K562 (cell line): ENCODE measurements around the gene CFAP251. TPM values are rescaled to one million over a fixed set of nuclear protein-coding genes. Genes with fewer than 3 reads are reported as not detected.
A peak's percentile ranks its signal among the peaks of the same experiment; 100 is the strongest.

ENCODE experiments used
- HCFC1 ChIP-seq: IDR thresholded peaks from 2 replicates; pipeline ENCODE4 v1.6.1; 2012; ENCODE audit warnings: low read depth, low read length, improper control_type of control experiment
- KAT2B ChIP-seq: IDR thresholded peaks from one replicate; pipeline ENCODE4 v1.6.1; 2012; ENCODE audit warnings: low read depth, mild to moderate bottlenecking, control low read depth, inconsistent platforms, low read length, moderate library complexity
- KLF10 ChIP-seq: fragments of 250-450 bp; sonication (Bioruptor Pico); IDR thresholded peaks from 2 replicates; pipeline ENCODE4 v1.6.1; 2021; ENCODE audit warnings: matching md5 sums
- MAZ ChIP-seq, 2 experiments: fragments of 450-650 bp in 1 of 2; sonication (generic) in 1 of 2; formaldehyde crosslinking; IDR thresholded peaks in 1 of 2; conservative IDR thresholded peaks in 1 of 2; 2 replicates each; pipeline versions ENCODE4 v1.4.0 to v1.5.0; 2020; ENCODE audit warnings: mild to moderate bottlenecking in 1 of 2, missing genetic modification reagents in 1 of 2
- RBM25 ChIP-seq: fragments of 200-400 bp; formaldehyde crosslinking; IDR thresholded peaks from 2 replicates; pipeline ENCODE4 v1.6.1; 2018; ENCODE audit warnings: low read length, low read depth, moderate library complexity; ENCODE audit not compliant: severe bottlenecking
- SMARCE1 ChIP-seq: fragments of 450-650 bp; IDR thresholded peaks from 2 replicates; pipeline ENCODE4 v1.7.1; 2016; ENCODE audit warnings: mild to moderate bottlenecking
- STAT5B ChIP-seq: fragments of 250-450 bp; sonication (Bioruptor Pico); IDR thresholded peaks from 2 replicates; pipeline ENCODE4 v1.8.0; 2021; ENCODE audit warnings: mild to moderate bottlenecking, inconsistent platforms
- ZKSCAN1 ChIP-seq: fragments of 150-350 bp; IDR thresholded peaks from 2 replicates; pipeline ENCODE4 v1.6.1; 2016; ENCODE audit warnings: low read depth, low read length
- ZNF311 ChIP-seq: fragments of 250-450 bp; sonication (Bioruptor Pico); IDR thresholded peaks from 2 replicates; pipeline ENCODE4 v1.4.0; 2020; ENCODE audit warnings: mild to moderate bottlenecking, moderate library complexity
- polyA plus RNA-seq, 8 experiments: library from polyadenylated mRNA; depleted of rRNA in 4 of 8; stranded (reverse) in 5 of 8; unstranded in 3 of 8; fragments of >200 nt; fragmentation: Nextera tagmentation in 2 of 8; fragmentation: Illumina TruSeq in 1 of 8; extraction: Ambion mirVana in 2 of 8; extraction: Trizol in 1 of 8; gene quantifications; 2 replicates each; pipeline versions ENCODE4 v1.2.1 to v1.2.3, GENCODE V29; 2011 to 2014; ENCODE audit warnings: inconsistent platforms in 1 of 8, missing spikeins in 1 of 8
- total RNA-seq, 7 experiments: library from RNA; depleted of rRNA in 6 of 7; stranded (reverse); fragments of >200 nt in 6 of 7; fragmentation: Illumina TruSeq in 2 of 7; extraction: Trizol in 2 of 7; gene quantifications; 2 replicates each; pipeline versions ENCODE4 v1.2.1 to v1.2.3, GENCODE V29; 2011 to 2021; ENCODE audit warnings: low replicate concordance in 1 of 7
- TF ChIP-seq, protein P1 (sequence below): sonication (generic); formaldehyde crosslinking; IDR thresholded peaks from 2 replicates; pipeline ENCODE4 v1.8.1; 2023; ENCODE audit warnings: mild to moderate bottlenecking, missing genetic modification reagents
- TF ChIP-seq, protein P2 (sequence below): fragments of 450-650 bp; IDR thresholded peaks from 2 replicates; pipeline ENCODE4 v1.6.1; 2018; ENCODE audit not compliant: partially characterized antibody
- TF ChIP-seq, protein P3 (sequence below): fragments of 250-450 bp; sonication (Bioruptor Pico); IDR thresholded peaks from 2 replicates; pipeline ENCODE4 v1.8.0; 2022; ENCODE audit warnings: moderate library complexity, mild to moderate bottlenecking, inconsistent platforms
- TF ChIP-seq, protein P4 (sequence below): fragments of 250-450 bp; sonication (Bioruptor Pico); IDR thresholded peaks from 2 replicates; pipeline ENCODE4 v1.5.0; 2021
- TF ChIP-seq, protein P5 (sequence below): fragments of 450-650 bp; IDR thresholded peaks from 2 replicates; pipeline ENCODE4 v1.6.1; 2016; ENCODE audit warnings: low read depth, mild to moderate bottlenecking, moderate library complexity
- TF ChIP-seq, protein P6 (sequence below): conservative IDR thresholded peaks from 2 replicates; pipeline ENCODE4 v1.6.1; 2011; ENCODE audit warnings: low read depth, mild to moderate bottlenecking, low read length; ENCODE audit not compliant: control insufficient read depth

The CFAP251 gene
- total and polyA plus RNA-seq, 9 of the 15 experiments (the other 6 are each of a cell fraction or from before 2014, with no cell fraction given): 16.6 to 31.0 (median 19.1) TPM

DNA sequence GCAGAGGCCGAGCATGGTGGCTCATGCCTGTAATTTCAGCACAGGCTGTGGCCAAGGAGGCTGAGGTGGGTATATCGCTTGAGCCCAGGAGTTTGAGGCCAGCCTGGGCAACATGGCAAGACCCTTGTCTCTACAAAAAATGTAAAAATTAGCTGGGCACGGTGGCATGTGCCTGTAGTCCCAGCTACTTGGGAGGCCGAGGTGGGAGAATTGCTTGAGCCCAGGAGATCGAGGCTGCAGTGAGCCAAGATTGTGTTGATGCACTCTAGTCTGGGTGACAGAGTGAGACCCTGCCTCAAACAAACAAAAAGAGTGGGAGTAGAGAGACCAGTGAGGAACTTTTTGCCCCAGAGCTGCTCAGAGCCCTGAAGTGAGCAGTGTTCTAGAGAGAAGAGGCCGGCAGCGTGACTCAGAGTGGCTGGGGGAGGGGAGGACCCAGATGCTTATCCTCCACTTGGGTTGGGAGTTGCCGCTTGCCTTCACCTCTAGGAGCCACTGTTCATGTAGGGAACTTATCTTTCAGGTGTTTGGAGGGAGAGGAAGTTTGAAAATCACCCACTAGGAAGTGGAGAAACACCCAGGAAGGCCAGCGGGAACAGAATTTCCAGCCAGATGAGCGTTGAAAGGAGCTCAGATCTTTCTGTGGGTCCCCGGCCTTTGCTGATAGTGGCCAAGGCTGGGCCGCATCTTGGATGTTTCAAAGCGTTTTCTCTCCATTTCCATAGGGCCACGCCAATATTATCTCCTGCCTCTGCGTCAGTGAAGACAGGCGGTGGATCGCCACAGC, 15.3 kb downstream of the CFAP251 start (continued):
- TF ChIP-seq MAZ (CRISPR knock-in tag; conservative IDR thresholded peaks at IDR 0.05 in 1 of 2, IDR thresholded peaks at IDR 0.05 in 1 of 2): peak; percentile 46 to 64; a peak in 2 of 4 replicates
- TF ChIP-seq, protein P1, sequence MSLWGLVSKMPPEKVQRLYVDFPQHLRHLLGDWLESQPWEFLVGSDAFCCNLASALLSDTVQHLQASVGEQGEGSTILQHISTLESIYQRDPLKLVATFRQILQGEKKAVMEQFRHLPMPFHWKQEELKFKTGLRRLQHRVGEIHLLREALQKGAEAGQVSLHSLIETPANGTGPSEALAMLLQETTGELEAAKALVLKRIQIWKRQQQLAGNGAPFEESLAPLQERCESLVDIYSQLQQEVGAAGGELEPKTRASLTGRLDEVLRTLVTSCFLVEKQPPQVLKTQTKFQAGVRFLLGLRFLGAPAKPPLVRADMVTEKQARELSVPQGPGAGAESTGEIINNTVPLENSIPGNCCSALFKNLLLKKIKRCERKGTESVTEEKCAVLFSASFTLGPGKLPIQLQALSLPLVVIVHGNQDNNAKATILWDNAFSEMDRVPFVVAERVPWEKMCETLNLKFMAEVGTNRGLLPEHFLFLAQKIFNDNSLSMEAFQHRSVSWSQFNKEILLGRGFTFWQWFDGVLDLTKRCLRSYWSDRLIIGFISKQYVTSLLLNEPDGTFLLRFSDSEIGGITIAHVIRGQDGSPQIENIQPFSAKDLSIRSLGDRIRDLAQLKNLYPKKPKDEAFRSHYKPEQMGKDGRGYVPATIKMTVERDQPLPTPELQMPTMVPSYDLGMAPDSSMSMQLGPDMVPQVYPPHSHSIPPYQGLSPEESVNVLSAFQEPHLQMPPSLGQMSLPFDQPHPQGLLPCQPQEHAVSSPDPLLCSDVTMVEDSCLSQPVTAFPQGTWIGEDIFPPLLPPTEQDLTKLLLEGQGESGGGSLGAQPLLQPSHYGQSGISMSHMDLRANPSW (CRISPR knock-in tag): no peak
- peak; percentile 96 for TF ChIP-seq SMARCE1
- no peak for TF ChIP-seq STAT5B
- TF ChIP-seq ZKSCAN1: peak; percentile 21; the same call in 1 of the 2 replicates
- TF ChIP-seq HCFC1: no peak; the same call in 1 of the 2 replicates
- TF ChIP-seq KLF10 (CRISPR knock-in tag): 0 out of 2 replicates have a peak, but pooled peaks have one; percentile 34
- no peak for TF ChIP-seq KAT2B
- peak; percentile 72; the same call in 1 of the 2 replicates for TF ChIP-seq ZNF311 (CRISPR knock-in tag)
- no peak for TF ChIP-seq RBM25
- TF ChIP-seq, protein P2, sequence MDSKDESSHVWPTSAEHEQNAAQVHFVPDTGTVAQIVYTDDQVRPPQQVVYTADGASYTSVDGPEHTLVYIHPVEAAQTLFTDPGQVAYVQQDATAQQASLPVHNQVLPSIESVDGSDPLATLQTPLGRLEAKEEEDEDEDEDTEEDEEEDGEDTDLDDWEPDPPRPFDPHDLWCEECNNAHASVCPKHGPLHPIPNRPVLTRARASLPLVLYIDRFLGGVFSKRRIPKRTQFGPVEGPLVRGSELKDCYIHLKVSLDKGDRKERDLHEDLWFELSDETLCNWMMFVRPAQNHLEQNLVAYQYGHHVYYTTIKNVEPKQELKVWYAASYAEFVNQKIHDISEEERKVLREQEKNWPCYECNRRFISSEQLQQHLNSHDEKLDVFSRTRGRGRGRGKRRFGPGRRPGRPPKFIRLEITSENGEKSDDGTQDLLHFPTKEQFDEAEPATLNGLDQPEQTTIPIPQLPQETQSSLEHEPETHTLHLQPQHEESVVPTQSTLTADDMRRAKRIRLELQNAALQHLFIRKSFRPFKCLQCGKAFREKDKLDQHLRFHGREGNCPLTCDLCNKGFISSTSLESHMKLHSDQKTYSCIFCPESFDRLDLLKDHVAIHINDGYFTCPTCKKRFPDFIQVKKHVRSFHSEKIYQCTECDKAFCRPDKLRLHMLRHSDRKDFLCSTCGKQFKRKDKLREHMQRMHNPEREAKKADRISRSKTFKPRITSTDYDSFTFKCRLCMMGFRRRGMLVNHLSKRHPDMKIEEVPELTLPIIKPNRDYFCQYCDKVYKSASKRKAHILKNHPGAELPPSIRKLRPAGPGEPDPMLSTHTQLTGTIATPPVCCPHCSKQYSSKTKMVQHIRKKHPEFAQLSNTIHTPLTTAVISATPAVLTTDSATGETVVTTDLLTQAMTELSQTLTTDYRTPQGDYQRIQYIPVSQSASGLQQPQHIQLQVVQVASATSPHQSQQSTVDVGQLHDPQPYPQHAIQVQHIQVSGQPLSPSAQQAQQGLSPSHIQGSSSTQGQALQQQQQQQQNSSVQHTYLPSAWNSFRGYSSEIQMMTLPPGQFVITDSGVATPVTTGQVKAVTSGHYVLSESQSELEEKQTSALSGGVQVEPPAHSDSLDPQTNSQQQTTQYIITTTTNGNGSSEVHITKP: no peak
- TF ChIP-seq, protein P3, sequence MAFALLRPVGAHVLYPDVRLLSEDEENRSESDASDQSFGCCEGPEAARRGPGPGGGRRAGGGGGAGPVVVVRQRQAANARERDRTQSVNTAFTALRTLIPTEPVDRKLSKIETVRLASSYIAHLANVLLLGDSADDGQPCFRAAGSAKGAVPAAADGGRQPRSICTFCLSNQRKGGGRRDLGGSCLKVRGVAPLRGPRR (CRISPR knock-in tag): peak; percentile 30; the same call in 1 of the 2 replicates
- TF ChIP-seq, protein P4, sequence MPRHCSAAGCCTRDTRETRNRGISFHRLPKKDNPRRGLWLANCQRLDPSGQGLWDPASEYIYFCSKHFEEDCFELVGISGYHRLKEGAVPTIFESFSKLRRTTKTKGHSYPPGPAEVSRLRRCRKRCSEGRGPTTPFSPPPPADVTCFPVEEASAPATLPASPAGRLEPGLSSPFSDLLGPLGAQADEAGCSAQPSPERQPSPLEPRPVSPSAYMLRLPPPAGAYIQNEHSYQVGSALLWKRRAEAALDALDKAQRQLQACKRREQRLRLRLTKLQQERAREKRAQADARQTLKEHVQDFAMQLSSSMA (CRISPR knock-in tag): 0 out of 2 replicates have a peak, but pooled peaks have one; percentile 56
- TF ChIP-seq, protein P5, sequence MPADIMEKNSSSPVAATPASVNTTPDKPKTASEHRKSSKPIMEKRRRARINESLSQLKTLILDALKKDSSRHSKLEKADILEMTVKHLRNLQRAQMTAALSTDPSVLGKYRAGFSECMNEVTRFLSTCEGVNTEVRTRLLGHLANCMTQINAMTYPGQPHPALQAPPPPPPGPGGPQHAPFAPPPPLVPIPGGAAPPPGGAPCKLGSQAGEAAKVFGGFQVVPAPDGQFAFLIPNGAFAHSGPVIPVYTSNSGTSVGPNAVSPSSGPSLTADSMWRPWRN: no peak
- TF ChIP-seq, protein P6, sequence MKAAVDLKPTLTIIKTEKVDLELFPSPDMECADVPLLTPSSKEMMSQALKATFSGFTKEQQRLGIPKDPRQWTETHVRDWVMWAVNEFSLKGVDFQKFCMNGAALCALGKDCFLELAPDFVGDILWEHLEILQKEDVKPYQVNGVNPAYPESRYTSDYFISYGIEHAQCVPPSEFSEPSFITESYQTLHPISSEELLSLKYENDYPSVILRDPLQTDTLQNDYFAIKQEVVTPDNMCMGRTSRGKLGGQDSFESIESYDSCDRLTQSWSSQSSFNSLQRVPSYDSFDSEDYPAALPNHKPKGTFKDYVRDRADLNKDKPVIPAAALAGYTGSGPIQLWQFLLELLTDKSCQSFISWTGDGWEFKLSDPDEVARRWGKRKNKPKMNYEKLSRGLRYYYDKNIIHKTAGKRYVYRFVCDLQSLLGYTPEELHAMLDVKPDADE: no peak
